Skeletal muscle cell (primary cell): ENCODE data around the gene TGOLN2.

Source experiments
- DNase-seq: peaks from one replicate; pipeline ENCODE4 v3.0.0-alpha.2; 2010; ENCODE audit warnings: low read depth
- H3K4me3 ChIP-seq: 2 replicates; pipeline ENCODE4 v1.5.1; 2011; ENCODE audit warnings: low read depth, mild to moderate bottlenecking, control low read depth, low read length, moderate library complexity

TGOLN2 gene

GRCh38 chr2:85312404-85312803 lies 15.4 kb downstream of the TGOLN2 start:
- DNase-seq = no peak
- no peak overlapping the region for H3K4me3 ChIP-seq

- H3K4me3 ChIP-seq = no peak overlapping the region
- DNase-seq = no peak
Observed at GRCh38 chr2:85310330-85310729, 17.5 kb downstream of the TGOLN2 start.

- no peak for DNase-seq
- no peak overlapping the region for H3K4me3 ChIP-seq
Observed at GRCh38 chr2:85309699-85310321, 18.0 kb downstream of the TGOLN2 start.

- DNase-seq = no peak
- no peak overlapping the region for H3K4me3 ChIP-seq
Observed at GRCh38 chr2:85308896-85309555, 18.8 kb downstream of the TGOLN2 start.

GRCh38 chr2:85308201-85308600 lies 19.6 kb downstream of the TGOLN2 start:
- no peak overlapping the region for H3K4me3 ChIP-seq
- DNase-seq = no peak

GRCh38 chr2:85307527-85307897 lies 20.3 kb downstream of the TGOLN2 start:
- DNase-seq = no peak
- H3K4me3 ChIP-seq = no peak overlapping the region

GRCh38 chr2:85303780-85304531 lies 23.8 kb downstream of the TGOLN2 start:
- no peak for DNase-seq
- H3K4me3 ChIP-seq = no peak overlapping the region

GRCh38 chr2:85302121-85302520 lies 25.7 kb downstream of the TGOLN2 start:
- no peak overlapping the region for H3K4me3 ChIP-seq
- no peak for DNase-seq

- no peak for DNase-seq
- no peak overlapping the region for H3K4me3 ChIP-seq
Observed at GRCh38 chr2:85291425-85292023, 36.3 kb downstream of the TGOLN2 start.

- H3K4me3 ChIP-seq = no peak overlapping the region
- no peak for DNase-seq
Observed at GRCh38 chr2:85288244-85288725, 39.5 kb downstream of the TGOLN2 start.

- DNase-seq = no peak
- no peak overlapping the region for H3K4me3 ChIP-seq
Observed at GRCh38 chr2:85287721-85288120, 40.1 kb downstream of the TGOLN2 start.

- DNase-seq = no peak
- no peak overlapping the region for H3K4me3 ChIP-seq
Observed at GRCh38 chr2:85286918-85287317, 40.9 kb downstream of the TGOLN2 start.

- no peak overlapping the region for H3K4me3 ChIP-seq
Observed at GRCh38 chr2:85283641-85284040, 44.1 kb downstream of the TGOLN2 start.

GRCh38 chr2:85282914-85283313 lies 44.9 kb downstream of the TGOLN2 start:
- no peak overlapping the region for H3K4me3 ChIP-seq
- no peak for DNase-seq

More at GRCh38 chr2:85283641-85284040, 44.1 kb downstream of the TGOLN2 start:
- no peak for DNase-seq

GRCh38 chr2:85281553-85281952 lies 46.2 kb downstream of the TGOLN2 start:
- no peak overlapping the region for H3K4me3 ChIP-seq
- no peak for DNase-seq

- DNase-seq = no peak
- peak overlapping the region; percentile 5 for H3K4me3 ChIP-seq
Observed at GRCh38 chr2:85278361-85278760, 49.4 kb downstream of the TGOLN2 start.

- DNase-seq = peak; percentile 65
- no peak overlapping the region for H3K4me3 ChIP-seq
Observed at GRCh38 chr2:85277416-85278158, 50.2 kb downstream of the TGOLN2 start.

- no peak overlapping the region for H3K4me3 ChIP-seq
- DNase-seq = no peak
Observed at GRCh38 chr2:85276571-85277118, 51.1 kb downstream of the TGOLN2 start.

GRCh38 chr2:85275984-85276540 lies 51.7 kb downstream of the TGOLN2 start:
- no peak overlapping the region for H3K4me3 ChIP-seq
- no peak for DNase-seq
